ENCODE data around the gene EXOSC1. TPM values are rescaled to one million over a fixed set of nuclear protein-coding genes. Genes with fewer than 3 reads are reported as not detected.

Gene EXOSC1
- total RNA-seq, 1 experiment from 2014 or later: 27.0 TPM

GRCh38 chr10:97459111-97459510 is 13.3 kb upstream of the EXOSC1 start:
- peaks cover 4% of the 10 kb centered on the region; the same call in 1 of the 2 replicates for H3K4me1 ChIP-seq (replicated peaks; ENCODE audit: insufficient read depth)
- H3K9me2 ChIP-seq (ENCODE audit: insufficient read depth): no peaks in the 10 kb centered on the region
- H3K4me3 ChIP-seq: no peak overlapping the region
- peaks cover 5% of the 10 kb centered on the region for H3F3A ChIP-seq (ENCODE audit: insufficient read depth, low read depth)
- no peaks in the 10 kb centered on the region for H3K27me3 ChIP-seq (ENCODE audit: insufficient read depth, low read depth)
- no peak for DNase-seq
- intact Hi-C loops (cut with micrococcal nuclease; ENCODE audit: unreplicated experiment): no loop called here
- TF ChIP-seq CTCF (conservative IDR thresholded peaks at IDR 0.05) (no peak), EZH2 (IDR thresholded peaks at IDR 0.05; ENCODE audit: low read depth) (no peak)
- H3K4me2 ChIP-seq: no peak overlapping the region
- no peaks in the 10 kb centered on the region for H3K9me3 ChIP-seq (ENCODE audit: insufficient read depth, low read depth)
- no TSS peak for BruUV-seq (replicated peaks)
- no peaks in the 10 kb centered on the region; the same call in 1 of the 2 replicates for H4K20me1 ChIP-seq (ENCODE audit: insufficient read depth)
- no peaks in the 10 kb centered on the region for H3K36me3 ChIP-seq (ENCODE audit: low read depth)
- no peak overlapping the region for H2AFZ ChIP-seq
- ChIA-PET CTCF (no interaction called here), POLR2A (ENCODE audit: unreplicated experiment) (no interaction called here)
- no peaks in the 10 kb centered on the region for H3K79me2 ChIP-seq (ENCODE audit: low read depth)
- no peak overlapping the region for H3K27ac ChIP-seq

GRCh38 chr10:97456686-97457065 is 10.9 kb upstream of the EXOSC1 start:
- Histone ChIP-seq H3K27me3 (ENCODE audit: insufficient read depth, low read depth) (no peaks in the 10 kb centered on the region), H2AFZ (no peak overlapping the region), H3K27ac (no peak overlapping the region), H3K4me3 (no peak overlapping the region), H4K20me1 (ENCODE audit: insufficient read depth) (no peaks in the 10 kb centered on the region), H3K4me1 (replicated peaks; ENCODE audit: insufficient read depth) (no peaks in the 10 kb centered on the region), H3F3A (ENCODE audit: insufficient read depth, low read depth) (peaks cover 3% of the 10 kb centered on the region; the same call in 1 of the 2 replicates), H3K4me2 (no peak overlapping the region), H3K79me2 (ENCODE audit: low read depth) (no peaks in the 10 kb centered on the region), H3K9me2 (ENCODE audit: insufficient read depth) (no peaks in the 10 kb centered on the region), H3K36me3 (ENCODE audit: low read depth) (no peaks in the 10 kb centered on the region), H3K9me3 (ENCODE audit: insufficient read depth, low read depth) (no peaks in the 10 kb centered on the region)
- ChIA-PET POLR2A (ENCODE audit: unreplicated experiment) (interaction anchor here (0.7 kb wide), 1 partner anchor 44 kb away, joined by 10 read pairs; no protein-coding TSS in a partner anchor), CTCF (no interaction called here)
- intact Hi-C loops (cut with micrococcal nuclease; ENCODE audit: unreplicated experiment): no loop called here
- BruUV-seq (replicated peaks): no TSS peak
- TF ChIP-seq CTCF (conservative IDR thresholded peaks at IDR 0.05) (no peak), EZH2 (IDR thresholded peaks at IDR 0.05; ENCODE audit: low read depth) (no peak)
- DNase-seq: no peak

- no peaks in the 10 kb centered on the region for H3K79me2 ChIP-seq (ENCODE audit: low read depth)
- no peak for TF ChIP-seq EZH2 (IDR thresholded peaks at IDR 0.05; ENCODE audit: low read depth)
- TF ChIP-seq CTCF (conservative IDR thresholded peaks at IDR 0.05): no peak
- H4K20me1 ChIP-seq (ENCODE audit: insufficient read depth): no peaks in the 10 kb centered on the region
- DNase-seq: no peak
- no peak overlapping the region for H3K27ac ChIP-seq
- H3F3A ChIP-seq (ENCODE audit: insufficient read depth, low read depth): peaks cover 3% of the 10 kb centered on the region; the same call in 1 of the 2 replicates
- intact Hi-C loops (cut with micrococcal nuclease; ENCODE audit: unreplicated experiment): no loop called here
- ChIA-PET CTCF (interaction anchor here (0.6 kb wide), 1 partner anchor 103 kb away, joined by 3 read pairs; no protein-coding TSS in a partner anchor), POLR2A (ENCODE audit: unreplicated experiment) (no interaction called here)
- no peak overlapping the region for H3K4me2 ChIP-seq
- H3K27me3 ChIP-seq (ENCODE audit: insufficient read depth, low read depth): no peaks in the 10 kb centered on the region
- no peaks in the 10 kb centered on the region for H3K36me3 ChIP-seq (ENCODE audit: low read depth)
- H3K9me2 ChIP-seq (ENCODE audit: insufficient read depth): no peaks in the 10 kb centered on the region
- H3K4me3 ChIP-seq: no peak overlapping the region
- no TSS peak for BruUV-seq (replicated peaks)
- no peak overlapping the region for H2AFZ ChIP-seq
- no peaks in the 10 kb centered on the region for H3K9me3 ChIP-seq (ENCODE audit: insufficient read depth, low read depth)
- H3K4me1 ChIP-seq (replicated peaks; ENCODE audit: insufficient read depth): no peaks in the 10 kb centered on the region
These were observed 10.4 kb upstream of the EXOSC1 start for GRCh38 chr10:97456034-97456685.

Data from PC-9 (cell line).